IgD-negative memory B cell (primary cell): ENCODE data around the gene TGM5. TPM values are rescaled to one million over a fixed set of nuclear protein-coding genes. Genes with fewer than 3 reads are reported as not detected.
"Not testable (repeated sequence)": the region's sequence is repeated elsewhere in the genome, so short reads cannot be mapped to it uniquely, and the experiment has no call there.

ENCODE experiments used
- H3K27ac Mint-ChIP-seq, 3 donors: one replicate each; pipeline ENCODE4 v1.8.0; 2020 to 2022; ENCODE audit warnings: mild to moderate bottlenecking in 3 of 3, mixed read lengths in 3 of 3, moderate library complexity in 1 of 3
- H3K27me3 Mint-ChIP-seq: one replicate; pipeline ENCODE4 v1.8.0; 2021; ENCODE audit warnings: mixed read lengths
- H3K36me3 Mint-ChIP-seq: one replicate; pipeline ENCODE4 v1.8.0; 2020; ENCODE audit warnings: mild to moderate bottlenecking, mixed read lengths
- H3K4me1 Mint-ChIP-seq, 3 donors: one replicate each; pipeline ENCODE4 v1.8.0; 2020 to 2022; ENCODE audit warnings: mixed read lengths in 3 of 3, mild to moderate bottlenecking in 1 of 3
- H3K4me3 Mint-ChIP-seq, 4 donors: one replicate each; pipeline ENCODE4 v1.8.0; 2020 to 2022; ENCODE audit warnings: mild to moderate bottlenecking in 4 of 4, mixed read lengths in 4 of 4, moderate library complexity in 3 of 4
- H3K9me3 Mint-ChIP-seq, 3 donors: one replicate each; pipeline ENCODE4 v1.8.0; 2020 to 2021; ENCODE audit warnings: mixed read lengths in 3 of 3, mild to moderate bottlenecking in 1 of 3
- polyA plus RNA-seq: library from polyadenylated mRNA; unstranded; fragments of 300-500 nt; fragmentation: Illumina TruSeq; gene quantifications from one replicate; pipeline ENCODE4 v1.2.3, GENCODE V29; 2021

The TGM5 gene
- polyA plus RNA-seq: not detected

- Mint-ChIP-seq H3K4me3 (no peak within 1 kb of the TSS), H3K9me3 (peaks cover 0 to under 1% (median 0%) of the 10 kb centered on the region in 3 donors), H3K27ac (no peak within 1 kb of the TSS), H3K36me3 (no peaks in the 10 kb centered on the region), H3K4me1 (peaks cover 26 to 30% (median 29%) of the 10 kb centered on the region in 3 donors), H3K27me3 (peaks cover 2% of the 10 kb centered on the region)
These were observed at the start of gene TGM5 for GRCh38 chr15:43266834-43267233. TGM5 (minus strand) TSS chr15:43266928; CDS start chr15:43266849, 79 bp downstream.

- peaks cover 0 to 3% (median 0%) of the 10 kb centered on the region in 3 donors for H3K4me1 Mint-ChIP-seq
- H3K36me3 Mint-ChIP-seq: peaks cover 4% of the 10 kb centered on the region
- no peak overlapping the region for H3K4me3 Mint-ChIP-seq
- H3K27ac Mint-ChIP-seq: no peak overlapping the region
- H3K27me3 Mint-ChIP-seq: peaks cover 25% of the 10 kb centered on the region
- H3K9me3 Mint-ChIP-seq: peaks cover 0 to 2% (median 0%) of the 10 kb centered on the region in 3 donors
These were observed 47.4 kb upstream of the TGM5 start for GRCh38 chr15:43314171-43314570.

GRCh38 chr15:43312378-43312777 lies 45.6 kb upstream of the TGM5 start:
- H3K4me1 Mint-ChIP-seq: peaks cover 0 to 6% (median 0%) of the 10 kb centered on the region in 3 donors
- peaks cover 15% of the 10 kb centered on the region for H3K27me3 Mint-ChIP-seq
- peaks cover 0 to 2% (median 0%) of the 10 kb centered on the region in 3 donors for H3K9me3 Mint-ChIP-seq
- peaks cover 4% of the 10 kb centered on the region for H3K36me3 Mint-ChIP-seq
- no peak overlapping the region for H3K4me3 Mint-ChIP-seq
- no peak overlapping the region for H3K27ac Mint-ChIP-seq

GRCh38 chr15:43302205-43302817 lies 35.6 kb upstream of the TGM5 start, which contains the start of gene TGM7:
TGM7 (minus strand) TSS chr15:43302255.
- Mint-ChIP-seq H3K27ac (peak within 1 kb of the TSS in 1 of 3 donors; percentile 59), H3K4me1 (no peaks in the 10 kb centered on the region)

GRCh38 chr15:43299884-43300283 lies 33.2 kb upstream of the TGM5 start:
- H3K27ac Mint-ChIP-seq: no peak overlapping the region
- H3K4me1 Mint-ChIP-seq: no peaks in the 10 kb centered on the region
- H3K27me3 Mint-ChIP-seq: peaks cover 11% of the 10 kb centered on the region
- H3K9me3 Mint-ChIP-seq: no peaks in the 10 kb centered on the region
- H3K4me3 Mint-ChIP-seq: peak overlapping the region in 1 of 4 donors; percentile 8
- H3K36me3 Mint-ChIP-seq: no peaks in the 10 kb centered on the region

More at GRCh38 chr15:43302205-43302817, 35.6 kb upstream of the TGM5 start, which contains the start of gene TGM7:
- Mint-ChIP-seq H3K27me3 (peaks cover 5% of the 10 kb centered on the region), H3K9me3 (no peaks in the 10 kb centered on the region), H3K4me3 (no peak within 1 kb of the TSS), H3K36me3 (no peaks in the 10 kb centered on the region)

- Mint-ChIP-seq H3K4me3 (no peak overlapping the region), H3K9me3 (no peaks in the 10 kb centered on the region), H3K27me3 (peaks cover 15% of the 10 kb centered on the region), H3K27ac (no peak overlapping the region), H3K4me1 (no peaks in the 10 kb centered on the region), H3K36me3 (no peaks in the 10 kb centered on the region)
These were observed 32.7 kb upstream of the TGM5 start for GRCh38 chr15:43299411-43299810.

GRCh38 chr15:43294091-43294706 lies 27.5 kb upstream of the TGM5 start:
- Mint-ChIP-seq H3K4me1 (no peaks in the 10 kb centered on the region), H3K27me3 (peaks cover 32% of the 10 kb centered on the region), H3K27ac (no peak overlapping the region), H3K4me3 (no peak overlapping the region), H3K36me3 (no peaks in the 10 kb centered on the region), H3K9me3 (peaks cover 0 to 1% (median 0%) of the 10 kb centered on the region in 3 donors)

- no peaks in the 10 kb centered on the region for H3K36me3 Mint-ChIP-seq
- H3K4me1 Mint-ChIP-seq: no peaks in the 10 kb centered on the region
- no peak overlapping the region for H3K4me3 Mint-ChIP-seq
- peaks cover 0 to 1% (median 0%) of the 10 kb centered on the region in 3 donors for H3K9me3 Mint-ChIP-seq
- peaks cover 32% of the 10 kb centered on the region for H3K27me3 Mint-ChIP-seq
- no peak overlapping the region for H3K27ac Mint-ChIP-seq
These were observed 26.7 kb upstream of the TGM5 start for GRCh38 chr15:43293432-43293831.

GRCh38 chr15:43292375-43293078 lies 25.8 kb upstream of the TGM5 start:
- Mint-ChIP-seq H3K4me3 (no peak overlapping the region), H3K4me1 (no peaks in the 10 kb centered on the region), H3K27me3 (peaks cover 32% of the 10 kb centered on the region), H3K27ac (no peak overlapping the region), H3K36me3 (no peaks in the 10 kb centered on the region), H3K9me3 (peaks cover 0 to 1% (median 0%) of the 10 kb centered on the region in 3 donors)

GRCh38 chr15:43289656-43290055 lies 22.9 kb upstream of the TGM5 start:
- not testable (repeated sequence) for H3K36me3 Mint-ChIP-seq, H3K4me1 Mint-ChIP-seq, H3K9me3 Mint-ChIP-seq, H3K27ac Mint-ChIP-seq, H3K4me3 Mint-ChIP-seq
- H3K27me3 Mint-ChIP-seq: peaks cover 24% of the 10 kb centered on the region

- H3K36me3 Mint-ChIP-seq: no peaks in the 10 kb centered on the region
- H3K27me3 Mint-ChIP-seq: peaks cover 5% of the 10 kb centered on the region
- H3K27ac Mint-ChIP-seq: no peak overlapping the region
- H3K4me1 Mint-ChIP-seq: peaks cover 7 to 16% (median 8%) of the 10 kb centered on the region in 3 donors
- no peak overlapping the region for H3K4me3 Mint-ChIP-seq
- H3K9me3 Mint-ChIP-seq: peaks cover 0 to 1% (median 0%) of the 10 kb centered on the region in 3 donors
These were observed 20.5 kb upstream of the TGM5 start for GRCh38 chr15:43287254-43287653.

GRCh38 chr15:43286074-43286473 lies 19.3 kb upstream of the TGM5 start:
- H3K36me3 Mint-ChIP-seq: no peaks in the 10 kb centered on the region
- no peak overlapping the region for H3K4me3 Mint-ChIP-seq
- peaks cover 0 to 1% (median 0%) of the 10 kb centered on the region in 3 donors for H3K9me3 Mint-ChIP-seq
- H3K4me1 Mint-ChIP-seq: peaks cover 7 to 16% (median 8%) of the 10 kb centered on the region in 3 donors
- H3K27me3 Mint-ChIP-seq: peaks cover 5% of the 10 kb centered on the region
- H3K27ac Mint-ChIP-seq: no peak overlapping the region

- Mint-ChIP-seq H3K4me3 (peak overlapping the region in 1 of 4 donors; percentile 39), H3K36me3 (no peaks in the 10 kb centered on the region), H3K27me3 (peaks cover 3% of the 10 kb centered on the region), H3K27ac (no peak overlapping the region), H3K9me3 (peaks cover 0 to 1% (median 0%) of the 10 kb centered on the region in 3 donors), H3K4me1 (peaks cover 7 to 16% (median 8%) of the 10 kb centered on the region in 3 donors)
These were observed 18.9 kb upstream of the TGM5 start for GRCh38 chr15:43285609-43286037.

GRCh38 chr15:43283526-43283925 lies 16.8 kb upstream of the TGM5 start:
- Mint-ChIP-seq H3K27ac (no peak overlapping the region), H3K9me3 (no peaks in the 10 kb centered on the region), H3K4me3 (no peak overlapping the region), H3K36me3 (no peaks in the 10 kb centered on the region), H3K4me1 (peaks cover 7 to 16% (median 8%) of the 10 kb centered on the region in 3 donors), H3K27me3 (peaks cover 2% of the 10 kb centered on the region)

- Mint-ChIP-seq H3K4me3 (no peak overlapping the region), H3K4me1 (peaks cover 7 to 21% (median 13%) of the 10 kb centered on the region in 3 donors), H3K9me3 (no peaks in the 10 kb centered on the region), H3K27ac (no peak overlapping the region), H3K36me3 (no peaks in the 10 kb centered on the region), H3K27me3 (peaks cover 2% of the 10 kb centered on the region)
These were observed 15.3 kb upstream of the TGM5 start for GRCh38 chr15:43281926-43282602.
